ENCODE results near the gene RAB9B. TPM values are rescaled to one million over a fixed set of nuclear protein-coding genes. Genes with fewer than 3 reads are reported as not detected.
"Not testable (repeated sequence)": the region's sequence is repeated elsewhere in the genome, so short reads cannot be mapped to it uniquely, and the experiment has no call there.

Gene RAB9B
- total and polyA plus RNA-seq, 2 donors from 2014 or later: 0.26 to 1.1 TPM

- FAIRE-seq (no peak), DNase-seq (no peak)
- Histone ChIP-seq H3K4me1 (ENCODE audit: control insufficient read depth in 2 of 3, insufficient read depth in 2 of 3, low read depth in 1 of 3, low read length in 3 of 3) (no peaks in the 10 kb centered on the region), H3K36me3 (ENCODE audit: control insufficient read depth in 2 of 3, insufficient read depth in 3 of 3, low read length in 3 of 3) (no peaks in the 10 kb centered on the region), H3K27me3 (ENCODE audit: control insufficient read depth, insufficient read depth, low read length) (no peaks in the 10 kb centered on the region), H3K9ac (ENCODE audit: low read length in 3 of 3) (no peak overlapping the region), H3K27ac (ENCODE audit: low read depth in 2 of 2, low read length in 2 of 2) (no peak overlapping the region), H3K4me3 (ENCODE audit: low read length in 3 of 3) (no peak overlapping the region), H3K9me3 (ENCODE audit: control insufficient read depth in 2 of 3, insufficient read depth in 1 of 3, low read length in 3 of 3) (no peaks in the 10 kb centered on the region)
- intact Hi-C loops (cut with DNase I): no loop called here
- TF ChIP-seq CTCF (IDR thresholded peaks at IDR 0.05; ENCODE audit: borderline replicate concordance, extremely low read depth, insufficient read depth): no peak
Measured at GRCh38 chrX:103818842-103819619, 13.0 kb downstream of the RAB9B start.

GRCh38 chrX:103817502-103817901 lies 14.6 kb downstream of the RAB9B start:
- DNase-seq (peak in 3 of 5 donors; percentile 18 to 68 (median 56)), FAIRE-seq (peak; percentile 86)
- Histone ChIP-seq H3K36me3 (ENCODE audit: control insufficient read depth in 2 of 3, insufficient read depth in 3 of 3, low read length in 3 of 3) (no peaks in the 10 kb centered on the region), H3K9ac (ENCODE audit: low read length in 3 of 3) (no peak overlapping the region), H3K9me3 (ENCODE audit: control insufficient read depth in 2 of 3, insufficient read depth in 1 of 3, low read length in 3 of 3) (no peaks in the 10 kb centered on the region), H3K27ac (ENCODE audit: low read depth in 2 of 2, low read length in 2 of 2) (no peak overlapping the region), H3K4me3 (ENCODE audit: low read length in 3 of 3) (no peak overlapping the region), H3K4me1 (ENCODE audit: control insufficient read depth in 2 of 3, insufficient read depth in 2 of 3, low read depth in 1 of 3, low read length in 3 of 3) (no peaks in the 10 kb centered on the region), H3K27me3 (ENCODE audit: control insufficient read depth, insufficient read depth, low read length) (no peaks in the 10 kb centered on the region)
- peak; percentile 58 for TF ChIP-seq CTCF (IDR thresholded peaks at IDR 0.05; ENCODE audit: borderline replicate concordance, extremely low read depth, insufficient read depth)
- intact Hi-C loops (cut with DNase I): no loop called here

- H3K4me1 ChIP-seq (ENCODE audit: control insufficient read depth in 2 of 3, insufficient read depth in 2 of 3, low read depth in 1 of 3, low read length in 3 of 3); H3K9me3 ChIP-seq (ENCODE audit: control insufficient read depth in 2 of 3, insufficient read depth in 1 of 3, low read length in 3 of 3); FAIRE-seq; H3K27ac ChIP-seq (ENCODE audit: low read depth in 2 of 2, low read length in 2 of 2); H3K9ac ChIP-seq (ENCODE audit: low read length in 3 of 3); H3K36me3 ChIP-seq (ENCODE audit: control insufficient read depth in 2 of 3, insufficient read depth in 3 of 3, low read length in 3 of 3); H3K4me3 ChIP-seq (ENCODE audit: low read length in 3 of 3); DNase-seq; intact Hi-C loops (cut with DNase I); H3K27me3 ChIP-seq (ENCODE audit: control insufficient read depth, insufficient read depth, low read length): not testable (repeated sequence)
Measured at GRCh38 chrX:103817101-103817500, 15.0 kb downstream of the RAB9B start.

GRCh38 chrX:103811858-103812257 lies 20.2 kb downstream of the RAB9B start:
- no peak for TF ChIP-seq CTCF (IDR thresholded peaks at IDR 0.05; ENCODE audit: borderline replicate concordance, extremely low read depth, insufficient read depth)
- no peak overlapping the region for H3K9ac ChIP-seq (ENCODE audit: low read length in 3 of 3)
- no peaks in the 10 kb centered on the region for H3K9me3 ChIP-seq (ENCODE audit: control insufficient read depth in 2 of 3, insufficient read depth in 1 of 3, low read length in 3 of 3)
- DNase-seq: no peak
- peaks cover 2% of the 10 kb centered on the region for H3K27me3 ChIP-seq (ENCODE audit: control insufficient read depth, insufficient read depth, low read length)
- H3K27ac ChIP-seq (ENCODE audit: low read depth in 2 of 2, low read length in 2 of 2): no peak overlapping the region
- intact Hi-C loops (cut with DNase I): no loop called here
- FAIRE-seq: no peak
- H3K4me3 ChIP-seq (ENCODE audit: low read length in 3 of 3): no peak overlapping the region
- no peaks in the 10 kb centered on the region for H3K36me3 ChIP-seq (ENCODE audit: control insufficient read depth in 2 of 3, insufficient read depth in 3 of 3, low read length in 3 of 3)
- H3K4me1 ChIP-seq (ENCODE audit: control insufficient read depth in 2 of 3, insufficient read depth in 2 of 3, low read depth in 1 of 3, low read length in 3 of 3): no peaks in the 10 kb centered on the region
